Peyer's patch (tissue), 4 donors: ENCODE data around the gene ACO1. TPM values are rescaled to one million over a fixed set of nuclear protein-coding genes. Genes with fewer than 3 reads are reported as not detected.

Source experiments
- DNase-seq, 3 donors: peaks; one replicate each; pipeline ENCODE4 v3.0.0-alpha.2; 2017 to 2019
- H3K27ac ChIP-seq, 4 donors: fragments of 200-600 bp; sonication (generic); one replicate each; pipeline ENCODE4 v1.5.1; 2016 to 2019
- H3K27me3 ChIP-seq, 2 donors: fragments of 200-600 bp; sonication (generic); one replicate each; pipeline ENCODE4 v1.5.1; 2019
- H3K36me3 ChIP-seq, 3 donors: fragments of 200-600 bp; sonication (generic); one replicate each; pipeline ENCODE4 v1.5.1; 2016 to 2019
- H3K4me1 ChIP-seq, 4 donors: fragments of 200-600 bp; sonication (generic); one replicate each; pipeline ENCODE4 v1.5.1; 2016 to 2019
- H3K4me3 ChIP-seq, 4 donors: fragments of 200-600 bp; sonication (generic); 1 replicate in 3 of 4; 2 replicates in 1 of 4; pipeline ENCODE4 v1.5.1; 2016 to 2019; ENCODE audit warnings: mild to moderate bottlenecking in 1 of 4
- H3K9me3 ChIP-seq, 4 donors: fragments of 200-600 bp; sonication (generic); one replicate each; pipeline ENCODE4 v1.5.1; 2016 to 2019; ENCODE audit warnings: mild to moderate bottlenecking in 1 of 4
- CTCF ChIP-seq, 6 experiments: fragments of 450-650 bp in 4 of 6; fragments of 200-600 bp in 2 of 6; sonication (generic) in 1 of 6; IDR thresholded peaks; one replicate each; pipeline ENCODE4 v1.5.1; 2017 to 2019; ENCODE audit warnings: antibody characterized with exemption in 6 of 6, mild to moderate bottlenecking in 3 of 6, moderate library complexity in 1 of 6
- POLR2A ChIP-seq, 2 donors: fragments of 450-650 bp; IDR thresholded peaks; one replicate each; pipeline ENCODE4 v1.5.1; 2017; ENCODE audit warnings: antibody characterized with exemption in 2 of 2, mild to moderate bottlenecking in 2 of 2, moderate library complexity in 2 of 2
- total RNA-seq, 4 donors: library from RNA; depleted of rRNA; stranded (reverse); fragments of >200 nt; gene quantifications; one replicate each; pipeline ENCODE4 v1.1.0, GENCODE V29; 2016

ACO1 gene
- total RNA-seq, 4 donors from 2014 or later = 22.3 to 61.8 (median 51.7) TPM

- TF ChIP-seq CTCF (IDR thresholded peaks at IDR 0.05) = no peak
- no peak for TF ChIP-seq POLR2A (IDR thresholded peaks at IDR 0.05)
- Histone ChIP-seq H3K27ac (no peak overlapping the region), H3K9me3 (no peaks in the 10 kb centered on the region), H3K4me3 (no peak overlapping the region), H3K4me1 (no peaks in the 10 kb centered on the region), H3K27me3 (no peaks in the 10 kb centered on the region), H3K36me3 (peaks cover 0 to 79% (median 0%) of the 10 kb centered on the region in 3 donors)
- DNase-seq = no peak
These were observed 27.3 kb downstream of the ACO1 start for GRCh38 chr9:32411753-32412152.

DNA sequence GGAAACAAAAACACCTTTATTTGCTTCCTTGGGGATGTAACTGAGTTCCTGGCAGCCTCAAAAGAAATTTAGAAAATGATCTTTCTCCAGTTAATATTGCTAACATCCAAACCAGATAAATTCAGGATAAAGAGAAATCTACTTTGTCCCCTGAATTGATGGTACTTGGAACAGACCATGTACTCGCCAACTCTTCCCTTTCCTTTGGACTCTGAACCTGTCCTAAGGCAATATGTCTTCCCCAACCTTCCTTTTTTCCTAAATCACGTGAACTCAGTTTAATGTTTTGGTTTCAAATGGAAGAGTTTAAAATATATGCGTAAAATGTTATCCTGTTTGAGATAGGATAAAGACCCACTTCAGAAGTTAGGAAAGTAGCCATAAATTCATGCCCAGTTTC lies 28.0 kb downstream of the ACO1 start:
- Histone ChIP-seq H3K27ac (no peak overlapping the region), H3K36me3 (peaks cover 0 to 74% (median 0%) of the 10 kb centered on the region in 3 donors), H3K4me1 (no peaks in the 10 kb centered on the region), H3K9me3 (no peaks in the 10 kb centered on the region), H3K4me3 (no peak overlapping the region), H3K27me3 (no peaks in the 10 kb centered on the region)
- no peak for TF ChIP-seq POLR2A (IDR thresholded peaks at IDR 0.05)
- no peak for TF ChIP-seq CTCF (IDR thresholded peaks at IDR 0.05)
- DNase-seq = no peak

DNA sequence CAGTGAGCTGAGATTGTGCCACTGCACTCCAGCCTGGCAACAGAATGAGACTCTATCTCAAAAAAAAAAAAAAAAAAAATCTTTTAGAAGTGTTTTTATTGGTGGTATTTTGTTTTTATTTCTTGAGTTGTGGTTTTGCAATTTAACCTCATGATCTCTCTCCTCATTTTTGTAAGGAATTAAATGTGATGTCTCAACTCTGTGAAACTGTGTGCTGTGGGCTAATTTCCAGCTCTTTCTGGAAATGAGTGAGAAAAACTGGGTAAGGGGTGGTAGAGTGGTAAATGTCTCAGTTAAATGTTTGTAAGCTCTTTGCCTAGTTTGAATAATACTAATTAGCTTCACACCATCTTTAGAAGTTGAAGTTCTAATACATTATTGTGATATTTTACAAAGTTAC lies 29.0 kb downstream of the ACO1 start:
- no peak overlapping the region for H3K4me3 ChIP-seq
- H3K36me3 ChIP-seq = peaks cover 0 to 68% (median 0%) of the 10 kb centered on the region in 3 donors
- no peaks in the 10 kb centered on the region for H3K9me3 ChIP-seq
- no peak for TF ChIP-seq CTCF (IDR thresholded peaks at IDR 0.05)
- no peak for TF ChIP-seq POLR2A (IDR thresholded peaks at IDR 0.05)
- no peak overlapping the region for H3K27ac ChIP-seq
- DNase-seq = no peak
- H3K4me1 ChIP-seq = no peaks in the 10 kb centered on the region
- no peaks in the 10 kb centered on the region for H3K27me3 ChIP-seq

- peaks cover 0 to 54% (median 3%) of the 10 kb centered on the region in 3 donors for H3K36me3 ChIP-seq
- H3K9me3 ChIP-seq = no peaks in the 10 kb centered on the region
- DNase-seq = no peak
- H3K27me3 ChIP-seq = no peaks in the 10 kb centered on the region
- TF ChIP-seq CTCF (IDR thresholded peaks at IDR 0.05) (no peak), POLR2A (IDR thresholded peaks at IDR 0.05) (no peak)
- H3K4me1 ChIP-seq = no peaks in the 10 kb centered on the region
- H3K4me3 ChIP-seq = no peak overlapping the region
- H3K27ac ChIP-seq = no peak overlapping the region
These were observed 30.4 kb downstream of the ACO1 start for GRCh38 chr9:32414856-32415255.

GRCh38 chr9:32419921-32420320 lies 35.5 kb downstream of the ACO1 start:
- DNase-seq = no peak

More at GRCh38 chr9:32419921-32420320, 35.5 kb downstream of the ACO1 start:
- Histone ChIP-seq H3K27ac (no peak overlapping the region), H3K4me1 (no peaks in the 10 kb centered on the region), H3K36me3 (peaks cover 0 to 52% (median 3%) of the 10 kb centered on the region in 3 donors), H3K27me3 (no peaks in the 10 kb centered on the region), H3K9me3 (no peaks in the 10 kb centered on the region), H3K4me3 (no peak overlapping the region)
- TF ChIP-seq POLR2A (IDR thresholded peaks at IDR 0.05) = no peak
- no peak for TF ChIP-seq CTCF (IDR thresholded peaks at IDR 0.05)
